CD4-positive, CD25-positive, alpha-beta regulatory T cell (primary cell): ENCODE data around the gene TRMT61A. TPM values are rescaled to one million over a fixed set of nuclear protein-coding genes. Genes with fewer than 3 reads are reported as not detected.

Source experiments
- ATAC-seq, 2 donors: fragments of 150-1000 bp; cut with Tn5 transposase; one replicate each; pipeline ENCODE4 v1.10.0; 2021; ENCODE audit warnings: low read depth in 2 of 2, moderate number of reproducible peaks in 2 of 2, moderate library complexity in 1 of 2
- DNase-seq, 3 donors: peaks; one replicate each; pipeline versions ENCODE4 v3.0.0 to v3.0.0-alpha.2; 2012 to 2022; ENCODE audit warnings: mixed read lengths in 1 of 3
- H3K27ac ChIP-seq: one replicate; pipeline ENCODE4 v1.7.0; 2013; ENCODE audit warnings: mild to moderate bottlenecking, low read length; ENCODE audit not compliant: insufficient read depth, poor library complexity, severe bottlenecking
- H3K27me3 ChIP-seq: one replicate; pipeline ENCODE4 v1.7.0; 2013; ENCODE audit warnings: low read length; ENCODE audit not compliant: control insufficient read depth, insufficient read depth
- H3K36me3 ChIP-seq: one replicate; pipeline ENCODE4 v1.7.0; 2013; ENCODE audit warnings: mild to moderate bottlenecking, low read length, moderate library complexity; ENCODE audit not compliant: control insufficient read depth, insufficient read depth
- H3K4me1 ChIP-seq: 2 replicates; pipeline ENCODE4 v1.7.0; 2013; ENCODE audit warnings: mild to moderate bottlenecking, low read length; ENCODE audit not compliant: insufficient read depth, control insufficient read depth, poor library complexity, severe bottlenecking
- H3K4me3 ChIP-seq: one replicate; pipeline ENCODE4 v1.7.0; 2013; ENCODE audit warnings: low read depth, mild to moderate bottlenecking, low read length, moderate library complexity
- H3K9me3 ChIP-seq, 2 experiments: 1 replicate in 1 of 2; 2 replicates in 1 of 2; pipeline ENCODE4 v1.7.0; 2013; ENCODE audit warnings: low read length in 2 of 2, mild to moderate bottlenecking in 1 of 2, moderate library complexity in 1 of 2; ENCODE audit not compliant: control insufficient read depth in 2 of 2
- H3K27ac Mint-ChIP-seq, 3 donors: one replicate each; pipeline ENCODE4 v1.8.0; 2020 to 2022; ENCODE audit warnings: mild to moderate bottlenecking in 3 of 3, mixed read lengths in 3 of 3, moderate library complexity in 2 of 3
- H3K27me3 Mint-ChIP-seq: one replicate; pipeline ENCODE4 v1.8.0; 2022; ENCODE audit warnings: mild to moderate bottlenecking, mixed read lengths
- H3K36me3 Mint-ChIP-seq: one replicate; pipeline ENCODE4 v1.8.0; 2020; ENCODE audit warnings: mixed read lengths
- H3K4me1 Mint-ChIP-seq, 4 donors: one replicate each; pipeline ENCODE4 v1.8.0; 2020 to 2022; ENCODE audit warnings: mixed read lengths in 4 of 4, mild to moderate bottlenecking in 1 of 4
- H3K4me3 Mint-ChIP-seq, 4 donors: one replicate each; pipeline ENCODE4 v1.8.0; 2020 to 2022; ENCODE audit warnings: mild to moderate bottlenecking in 4 of 4, mixed read lengths in 4 of 4, moderate library complexity in 3 of 4
- H3K9me3 Mint-ChIP-seq, 7 donors: one replicate each; pipeline ENCODE4 v1.8.0; 2020 to 2022; ENCODE audit warnings: mixed read lengths in 7 of 7, mild to moderate bottlenecking in 3 of 7, moderate library complexity in 2 of 7
- polyA plus RNA-seq, 4 donors: library from polyadenylated mRNA; unstranded; fragments of 300-500 nt; fragmentation: Illumina TruSeq; gene quantifications; one replicate each; pipeline ENCODE4 v1.2.3, GENCODE V29; 2021
- total RNA-seq: library from RNA; stranded (reverse); gene quantifications from one replicate; pipeline ENCODE4 v1.2.3, GENCODE V29; 2022

Gene TRMT61A
- total and polyA plus RNA-seq, 5 donors from 2014 or later, result 3.7 to 9.7 (median 7.1) TPM

GRCh38 chr14:103581954-103582703 is 53.1 kb downstream of the TRMT61A start:
- DNase-seq, result no peak
- ATAC-seq, result no peak
- Mint-ChIP-seq H3K4me1 (peaks cover 0 to 8% (median 4%) of the 10 kb centered on the region in 4 donors), H3K27me3 (no peaks in the 10 kb centered on the region), H3K4me3 (no peak overlapping the region), H3K36me3 (peaks cover 28% of the 10 kb centered on the region), H3K27ac (no peak overlapping the region), H3K9me3 (no peaks in the 10 kb centered on the region)
- H3K27ac ChIP-seq, result no peak overlapping the region
- no peaks in the 10 kb centered on the region for H3K9me3 ChIP-seq
- no peak overlapping the region for H3K4me3 ChIP-seq
- H3K36me3 ChIP-seq, result peaks cover 15% of the 10 kb centered on the region
- H3K27me3 ChIP-seq, result no peaks in the 10 kb centered on the region
- H3K4me1 ChIP-seq, result no peaks in the 10 kb centered on the region

DNA sequence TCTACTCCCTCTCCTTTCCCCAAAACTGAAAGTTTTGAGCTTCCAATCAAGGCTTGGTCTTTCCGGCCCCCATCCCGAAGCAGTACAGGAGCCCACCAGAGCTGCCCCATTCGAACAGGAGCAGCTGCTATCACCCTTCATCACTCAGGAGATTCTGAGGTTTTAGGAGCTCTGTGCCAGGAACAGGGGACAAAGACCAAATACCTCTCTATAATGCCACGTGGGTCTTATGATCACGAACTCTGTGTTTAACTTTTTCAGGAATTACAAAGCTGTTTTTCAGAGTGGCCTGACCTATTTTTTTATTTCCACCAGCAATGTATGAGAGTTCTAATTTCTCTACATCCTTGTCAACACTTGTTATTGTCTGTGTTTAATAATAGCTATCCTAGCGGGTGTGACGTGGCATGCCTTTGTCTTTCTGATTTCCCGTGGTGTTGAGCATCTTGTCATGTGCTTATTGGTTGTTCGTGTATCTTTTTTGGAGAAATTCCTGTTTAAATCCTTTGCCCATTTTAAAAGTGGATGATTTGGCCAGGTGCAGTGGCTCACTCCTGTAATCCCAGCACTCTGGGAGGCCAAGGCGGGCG is 55.4 kb downstream of the TRMT61A start:
- Histone ChIP-seq H3K36me3 (peaks cover 3% of the 10 kb centered on the region), H3K9me3 (no peaks in the 10 kb centered on the region), H3K4me1 (no peaks in the 10 kb centered on the region), H3K4me3 (no peak overlapping the region), H3K27me3 (no peaks in the 10 kb centered on the region), H3K27ac (no peak overlapping the region)
- Mint-ChIP-seq H3K4me3 (no peak overlapping the region), H3K36me3 (peaks cover 21% of the 10 kb centered on the region), H3K27me3 (no peaks in the 10 kb centered on the region), H3K27ac (no peak overlapping the region), H3K9me3 (no peaks in the 10 kb centered on the region), H3K4me1 (peaks cover 0 to 9% (median 4%) of the 10 kb centered on the region in 4 donors)
- no peak for DNase-seq
- ATAC-seq, result no peak

Other genes starting within 250 kb of the TRMT61A start
- 675 TPM for gene EIF5, start 195.0 kb upstream of the TRMT61A start, total RNA-seq
- 100 to 1,000 TPM; 364 to 387 (median 370) TPM for gene EIF5, start 195.0 kb upstream of the TRMT61A start, polyA plus RNA-seq
- 147 TPM for gene MARK3, start 143.8 kb upstream of the TRMT61A start, total RNA-seq
- gene MARK3, start 143.8 kb upstream of the TRMT61A start, polyA plus RNA-seq, result 10 to 100 TPM; 33.5 to 41.6 (median 36.1) TPM
- gene CKB, start 6.4 kb upstream of the TRMT61A start, total RNA-seq, result 5.8 TPM
- 1 to 10 TPM in 3 of 4 donors, not detected in 1; 1.4 to 1.7 (median 1.7) TPM for gene CKB, start 6.4 kb upstream of the TRMT61A start, polyA plus RNA-seq
- gene BAG5, start 33.5 kb downstream of the TRMT61A start, total RNA-seq, result 31.8 TPM
- 10 to 100 TPM; 33.4 to 42.4 (median 39.9) TPM for gene BAG5, start 33.5 kb downstream of the TRMT61A start, polyA plus RNA-seq
- gene COA8, start 33.8 kb downstream of the TRMT61A start, total RNA-seq, result 15.1 TPM
- 10 to 100 TPM; 32.3 to 55.0 (median 49.6) TPM for gene COA8, start 33.8 kb downstream of the TRMT61A start, polyA plus RNA-seq
- gene KLC1, start 100.0 kb downstream of the TRMT61A start, total RNA-seq, result 217 TPM
- 10 to 100 TPM; 51.9 to 67.0 (median 64.7) TPM for gene KLC1, start 100.0 kb downstream of the TRMT61A start, polyA plus RNA-seq
- gene XRCC3, start 186.3 kb downstream of the TRMT61A start, total RNA-seq, result 9.8 TPM
- gene XRCC3, start 186.3 kb downstream of the TRMT61A start, polyA plus RNA-seq, result 1 to 10 TPM; 3.0 to 4.7 (median 4.3) TPM
- gene ZFYVE21, start 186.6 kb downstream of the TRMT61A start, total RNA-seq, result 13.7 TPM
- 10 to 100 TPM; 12.1 to 25.0 (median 16.1) TPM for gene ZFYVE21, start 186.6 kb downstream of the TRMT61A start, polyA plus RNA-seq